ENCODE results near the gene IL22RA1. TPM values are rescaled to one million over a fixed set of nuclear protein-coding genes. Genes with fewer than 3 reads are reported as not detected.

Gene IL22RA1
- total RNA-seq: 0.20 TPM in 1 of 2 replicates, not detected in the other

DNA sequence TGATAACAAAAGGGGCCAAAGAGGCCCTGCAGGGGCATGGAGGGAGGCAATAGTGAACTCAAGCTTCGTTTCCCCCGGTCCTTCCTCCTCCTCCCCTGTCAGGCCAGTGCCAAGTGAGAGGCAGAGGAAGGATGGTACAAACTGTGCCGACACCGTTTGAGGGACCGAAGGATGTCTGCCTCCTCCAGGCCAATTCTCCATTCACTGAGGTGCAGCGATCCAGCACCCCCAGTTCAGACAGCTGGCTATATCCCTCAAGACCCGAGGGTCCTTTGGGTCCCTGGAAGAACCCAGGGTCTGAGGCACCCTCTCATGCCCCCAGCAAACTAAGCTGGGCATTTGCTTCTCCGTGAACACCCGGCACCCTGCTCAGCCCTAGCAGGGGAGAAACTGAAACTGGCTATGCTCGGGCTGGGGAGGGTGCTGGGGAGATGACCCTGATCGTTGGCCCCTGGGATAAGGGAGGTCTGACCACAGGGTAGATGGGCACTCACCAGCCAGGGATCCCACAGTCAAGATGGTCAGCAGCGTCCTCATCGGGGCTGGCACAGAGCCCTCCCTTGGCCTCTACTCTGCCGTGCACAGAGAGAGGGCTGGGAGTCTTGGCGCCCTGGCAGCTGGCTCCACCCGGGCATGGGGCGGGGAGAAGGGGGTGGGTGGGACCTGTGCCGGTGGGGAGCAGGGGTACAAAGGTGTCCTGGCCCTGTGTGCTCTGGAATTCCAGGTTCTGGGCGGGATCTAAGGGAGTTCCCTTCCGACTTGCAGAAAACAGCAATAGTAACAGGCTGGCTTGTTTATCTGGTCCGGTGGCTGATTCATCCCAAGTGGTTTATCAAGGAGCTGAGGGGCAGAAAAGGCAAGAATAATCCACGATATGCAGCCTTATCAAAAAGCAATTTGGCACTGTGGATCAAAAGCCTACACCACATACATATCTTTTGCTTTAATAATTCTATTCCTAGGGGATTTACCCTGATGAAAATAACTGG, at the start of gene IL22RA1:
TSS of gene IL22RA1 (minus strand) at position 595 of the 989 bp plus-strand sequence. CDS start at position 537, 58 bp downstream.

GRCh38 chr1:24186993-24187790, 44.3 kb upstream of the IL22RA1 start, which contains the start of gene IFNLR1:
Gene IFNLR1, minus strand, starts transcription at chr1:24187289. Its CDS starts 41 bp downstream, at chr1:24187248.

DNA sequence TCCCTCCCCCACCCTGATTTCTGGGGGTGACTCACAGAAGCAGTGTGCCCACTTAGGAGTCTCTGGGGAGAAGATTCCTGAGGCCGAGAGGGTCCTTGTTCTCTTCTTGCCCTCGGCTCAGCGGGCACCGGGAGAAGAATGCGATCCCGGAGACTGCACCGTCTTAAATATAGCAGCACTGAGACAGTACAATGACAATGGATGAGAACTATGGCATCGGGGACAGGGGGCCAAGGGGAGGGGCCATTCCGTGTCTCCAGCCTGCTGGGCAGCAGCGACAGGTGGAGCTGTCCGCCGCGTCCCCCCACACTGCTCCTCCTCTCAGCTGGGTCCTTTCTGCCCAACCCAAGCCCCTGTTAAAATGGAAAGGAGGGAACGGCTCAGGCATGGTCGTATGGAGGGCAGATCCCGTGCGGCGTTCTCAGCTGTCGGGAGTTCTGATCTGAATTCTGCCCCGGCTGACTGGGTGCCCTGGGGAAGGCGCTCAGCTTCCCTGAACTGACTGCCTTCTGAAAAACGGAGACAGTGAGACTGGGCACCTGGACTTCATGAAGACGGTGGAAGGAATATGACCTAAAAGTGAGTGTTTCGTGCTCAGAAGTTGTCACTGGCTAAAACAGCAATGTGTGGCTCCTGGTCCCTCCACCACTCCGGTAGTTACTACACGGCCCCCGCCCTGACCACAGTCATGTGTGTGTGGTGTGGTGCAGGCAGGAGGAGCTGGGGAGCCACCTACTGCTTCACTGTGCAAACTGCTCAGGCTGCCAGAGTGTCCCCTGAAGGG, 30.8 kb downstream of the IL22RA1 start, which contains the start of gene MYOM3:
TSS of gene MYOM3 (minus strand) at position 140 of the 784 bp plus-strand sequence. CDS start 3,499 bp downstream, outside the sequence.

Other genes starting within 250 kb of the IL22RA1 start
- not detected in 2 replicates for gene CNR2, start 229.8 kb downstream of the IL22RA1 start, total RNA-seq
- gene PNRC2, start 183.3 kb downstream of the IL22RA1 start, total RNA-seq: 73.2 and 91.9 TPM in 2 replicates
- 52.7 and 65.6 TPM in 2 replicates for gene SRSF10, start 162.8 kb downstream of the IL22RA1 start, total RNA-seq
- gene MYOM3, start 31.0 kb downstream of the IL22RA1 start, total RNA-seq: not detected in 2 replicates
- 0.05 TPM in 1 of 2 replicates, not detected in the other for gene IFNLR1, start 44.1 kb upstream of the IL22RA1 start, total RNA-seq
- gene GRHL3, start 176.2 kb upstream of the IL22RA1 start, total RNA-seq: 0.05 TPM in 1 of 2 replicates, not detected in the other